ENCODE data around the gene SLC26A1. TPM values are rescaled to one million over a fixed set of nuclear protein-coding genes. Genes with fewer than 3 reads are reported as not detected.

Gene SLC26A1
- total and polyA plus RNA-seq, 2 of the 13 experiments (the other 11 are each of a cell fraction or from before 2014, with no cell fraction given): 5.4 to 22.9 TPM

- TF ChIP-seq TAF15 (IDR thresholded peaks at IDR 0.05; ENCODE audit: low read depth, low read length, poor library complexity, severe bottlenecking) (peak; percentile 30), SNAI1 (CRISPR knock-in tag; IDR thresholded peaks at IDR 0.05; ENCODE audit: borderline replicate concordance) (no peak), ZNF18 (CRISPR knock-in tag; IDR thresholded peaks at IDR 0.05; ENCODE audit: insufficient replicate concordance) (no peak)
Measured at GRCh38 chr4:1027219-1027914, 34.2 kb upstream of the SLC26A1 start (continued).

- no peak overlapping the region for H2AFZ ChIP-seq (ENCODE audit: low read length)
- ChIA-PET CTCF (ENCODE audit: low intra/inter-chr PET ratio, low total read pairs) (no interaction called here), POLR2A (no interaction called here)
- DNase-seq (ENCODE audit: low spot score) (no peak), ATAC-seq (no peak), FAIRE-seq (no peak)
- in situ Hi-C loops (cut with HindIII; ENCODE audit: extremely low pct_ligation_motif_present, low pct_unique_long_range_greater_than_20kb): no loop called here
- H3K4me1 ChIP-seq (ENCODE audit: insufficient read depth, low read length): peaks cover 31% of the 10 kb centered on the region
- no TSS peak for BruUV-seq (replicated peaks)
- H3K79me2 ChIP-seq (ENCODE audit: insufficient read depth, low read length): no peaks in the 10 kb centered on the region
- peaks cover 10 to 29% of the 10 kb centered on the region in 2 experiments; a peak in 4 of 5 replicates for H3K27me3 ChIP-seq (ENCODE audit: control insufficient read depth in 1 of 2, insufficient read depth in 2 of 2, low read length in 2 of 2)
- WGBS (ENCODE audit: low lambda C conversion rate): 83% methylated on average over 14 of the region's 17 CpGs
- H3K9ac ChIP-seq (ENCODE audit: insufficient read depth, low read depth, low read length): no peak overlapping the region
- no peaks in the 10 kb centered on the region for H4K20me1 ChIP-seq (ENCODE audit: insufficient read depth, low read length)
- H3K27ac ChIP-seq (ENCODE audit: extremely low read length, insufficient read depth, low read length): no peak overlapping the region
- no peak overlapping the region for H3K4me3 ChIP-seq (replicated peaks in 1 of 3; ENCODE audit: insufficient read depth in 1 of 3, low read depth in 2 of 3, low read length in 3 of 3)
- intact Hi-C loops (cut with micrococcal nuclease; ENCODE audit: unreplicated experiment): no loop called here
- H3K4me2 ChIP-seq (ENCODE audit: low read depth, low read length): no peak overlapping the region
- H3K36me3 ChIP-seq (replicated peaks in 1 of 2; ENCODE audit: control insufficient read depth in 1 of 2, insufficient read depth in 2 of 2, low read length in 2 of 2): peaks cover 8 to 12% of the 10 kb centered on the region in 2 experiments; a peak in 4 of 5 replicates
- no peaks in the 10 kb centered on the region for H3K9me3 ChIP-seq (ENCODE audit: low read length)
- TF ChIP-seq ZGPAT (CRISPR knock-in tag; IDR thresholded peaks at IDR 0.05) (no peak), ZNF589 (CRISPR knock-in tag; conservative IDR thresholded peaks at IDR 0.05) (0 out of 2 replicates have a peak, but pooled peaks have one; percentile 46), BATF2 (CRISPR knock-in tag; IDR thresholded peaks at IDR 0.05) (0 out of 2 replicates have a peak, but pooled peaks have one; percentile 65), ARID5B (CRISPR knock-in tag; IDR thresholded peaks at IDR 0.05) (no peak), ZBTB38 (CRISPR knock-in tag; IDR thresholded peaks at IDR 0.05) (peak; percentile 29; the same call in 1 of the 2 replicates), TBX2 (CRISPR knock-in tag; IDR thresholded peaks at IDR 0.05; ENCODE audit: borderline replicate concordance) (no peak), ZNF326 (CRISPR knock-in tag; IDR thresholded peaks at IDR 0.05; ENCODE audit: borderline replicate concordance) (0 out of 2 replicates have a peak, but pooled peaks have one; percentile 24), AGO2 (optimal IDR thresholded peaks at IDR 0.05; ENCODE audit: low read depth, low read length) (peak; percentile 11), HOXA9 (CRISPR knock-in tag; IDR thresholded peaks at IDR 0.05; ENCODE audit: borderline replicate concordance) (0 out of 2 replicates have a peak, but pooled peaks have one; percentile 35), MIER2 (CRISPR knock-in tag; IDR thresholded peaks at IDR 0.05) (no peak), ZFP90 (CRISPR knock-in tag; IDR thresholded peaks at IDR 0.05; ENCODE audit: borderline replicate concordance) (no peak)
Measured at GRCh38 chr4:1026115-1026514, 32.9 kb upstream of the SLC26A1 start.

All from HepG2 (cell line).